Thoracic aorta (tissue), 2 donors: ENCODE results near the gene PBX3. TPM values are rescaled to one million over a fixed set of nuclear protein-coding genes. Genes with fewer than 3 reads are reported as not detected.

Experiments used
- ATAC-seq: fragments of 150-250 bp; one replicate; pipeline ENCODE4 v1.8.0; 2017; ENCODE audit warnings: low read depth; ENCODE audit not compliant: insufficient number of reproducible peaks, low FRiP score
- DNase-seq: peaks from one replicate; pipeline ENCODE4 v3.0.0-alpha.2; 2020; ENCODE audit warnings: low spot score
- H3K27ac ChIP-seq, 2 donors: fragments of 200-600 bp; sonication (generic); 1 replicate in 1 of 2; 2 replicates in 1 of 2; pipeline ENCODE4 v1.5.1; 2016; ENCODE audit warnings: mild to moderate bottlenecking in 2 of 2, moderate library complexity in 2 of 2
- H3K27me3 ChIP-seq: fragments of 200-600 bp; sonication (generic); replicated peaks from 2 replicates; pipeline ENCODE4 v1.6.0; 2016; ENCODE audit warnings: mild to moderate bottlenecking; ENCODE audit not compliant: insufficient read depth
- H3K36me3 ChIP-seq: fragments of 200-600 bp; sonication (generic); one replicate; pipeline ENCODE4 v1.5.1; 2016
- H3K4me1 ChIP-seq, 2 donors: fragments of 200-600 bp; sonication (generic); 1 replicate in 1 of 2; 2 replicates in 1 of 2; pipeline versions ENCODE4 v1.5.1 to v1.6.0; 2016; ENCODE audit warnings: low read depth in 2 of 2, mild to moderate bottlenecking in 1 of 2; ENCODE audit not compliant: control insufficient read depth in 1 of 2
- H3K4me3 ChIP-seq: fragments of 200-600 bp; sonication (generic); 2 replicates; pipeline ENCODE4 v1.5.1; 2016; ENCODE audit warnings: mild to moderate bottlenecking
- H3K9me3 ChIP-seq: fragments of 200-600 bp; sonication (generic); 2 replicates; pipeline ENCODE4 v1.5.1; 2016
- CTCF ChIP-seq: fragments of 200-600 bp; sonication (generic); IDR thresholded peaks from one replicate; pipeline ENCODE4 v1.5.1; 2019; ENCODE audit warnings: antibody characterized with exemption
- total RNA-seq, 2 donors: library from RNA; depleted of rRNA; stranded (reverse); fragments of >200 nt; gene quantifications; one replicate each; pipeline versions ENCODE4 v1.1.0 to v1.2.3, GENCODE V29; 2016

Gene PBX3
- total RNA-seq, 2 donors from 2014 or later: 23.9 to 34.8 TPM

- Histone ChIP-seq H3K27me3 (no peaks in the 10 kb centered on the region), H3K36me3 (no peaks in the 10 kb centered on the region), H3K27ac (no peak overlapping the region), H3K4me1 (peaks cover 0 to 5% of the 10 kb centered on the region in 2 donors), H3K4me3 (no peak overlapping the region), H3K9me3 (no peaks in the 10 kb centered on the region)
- no peak for ATAC-seq
- no peak for DNase-seq
- TF ChIP-seq CTCF: no peak
These were observed 63.0 kb downstream of the PBX3 start for GRCh38 chr9:125810161-125810560.

- Histone ChIP-seq H3K36me3 (no peaks in the 10 kb centered on the region), H3K4me3 (no peak overlapping the region), H3K4me1 (no peaks in the 10 kb centered on the region), H3K9me3 (no peaks in the 10 kb centered on the region), H3K27me3 (no peaks in the 10 kb centered on the region), H3K27ac (no peak overlapping the region)
- DNase-seq: no peak
- no peak for TF ChIP-seq CTCF
- no peak for ATAC-seq
These were observed 63.8 kb downstream of the PBX3 start for GRCh38 chr9:125811002-125811401.

- H3K27ac ChIP-seq: no peak overlapping the region
- ATAC-seq (no peak), DNase-seq (no peak)
- no peaks in the 10 kb centered on the region for H3K4me1 ChIP-seq
- no peaks in the 10 kb centered on the region for H3K9me3 ChIP-seq
- H3K27me3 ChIP-seq: no peaks in the 10 kb centered on the region
- no peak overlapping the region for H3K4me3 ChIP-seq
- TF ChIP-seq CTCF: no peak
- no peaks in the 10 kb centered on the region for H3K36me3 ChIP-seq
These were observed 65.2 kb downstream of the PBX3 start for GRCh38 chr9:125812403-125812802.

GRCh38 chr9:125815568-125815967, 68.4 kb downstream of the PBX3 start:
- no peak overlapping the region for H3K4me3 ChIP-seq
- no peak overlapping the region for H3K27ac ChIP-seq
- no peaks in the 10 kb centered on the region for H3K4me1 ChIP-seq
- H3K36me3 ChIP-seq: no peaks in the 10 kb centered on the region
- no peak for DNase-seq
- ATAC-seq: no peak
- H3K9me3 ChIP-seq: no peaks in the 10 kb centered on the region
- H3K27me3 ChIP-seq: no peaks in the 10 kb centered on the region
- TF ChIP-seq CTCF: no peak

- TF ChIP-seq CTCF: no peak
- no peaks in the 10 kb centered on the region for H3K9me3 ChIP-seq
- H3K4me1 ChIP-seq: no peaks in the 10 kb centered on the region
- H3K4me3 ChIP-seq: no peak overlapping the region
- H3K36me3 ChIP-seq: no peaks in the 10 kb centered on the region
- no peak for DNase-seq
- no peaks in the 10 kb centered on the region for H3K27me3 ChIP-seq
- H3K27ac ChIP-seq: no peak overlapping the region
- no peak for ATAC-seq
These were observed 69.1 kb downstream of the PBX3 start for GRCh38 chr9:125816321-125816720.
